Peyer's patch (tissue), 4 donors: ENCODE results near the gene ZNHIT1.

Experiments
- CTCF ChIP-seq, 6 experiments: fragments of 450-650 bp in 4 of 6; fragments of 200-600 bp in 2 of 6; sonication (generic) in 1 of 6; IDR thresholded peaks; one replicate each; pipeline ENCODE4 v1.5.1; 2017 to 2019; ENCODE audit warnings: antibody characterized with exemption in 6 of 6, mild to moderate bottlenecking in 3 of 6, moderate library complexity in 1 of 6
- POLR2A ChIP-seq, 2 donors: fragments of 450-650 bp; IDR thresholded peaks; one replicate each; pipeline ENCODE4 v1.5.1; 2017; ENCODE audit warnings: antibody characterized with exemption in 2 of 2, mild to moderate bottlenecking in 2 of 2, moderate library complexity in 2 of 2

- TF ChIP-seq CTCF (IDR thresholded peaks at IDR 0.05) (no peak), POLR2A (IDR thresholded peaks at IDR 0.05) (no peak)
These were observed 42.3 kb upstream of the ZNHIT1 start for GRCh38 chr7:101175664-101176063.
